ENCODE measurements around the gene SNX15. TPM values are rescaled to one million over a fixed set of nuclear protein-coding genes. Genes with fewer than 3 reads are reported as not detected.

Gene SNX15
- total RNA-seq, 1 experiment from 2014 or later = 18.5 TPM

- H3K4me3 ChIP-seq = peak within 1 kb of the TSS; percentile 63
- DNase-seq = peak; percentile 98
- H3K27me3 ChIP-seq = no peaks in the 10 kb centered on the region
- H3K9me3 ChIP-seq = no peaks in the 10 kb centered on the region
- peaks cover 32% of the 10 kb centered on the region for H3K36me3 ChIP-seq
Measured at GRCh38 chr11:65040847-65041622, 13.8 kb downstream of the SNX15 start, which contains the start of gene SAC3D1. TSS of gene SAC3D1 (plus strand) at chr11:65041210. CDS start at chr11:65041293, 83 bp downstream.

GRCh38 chr11:65042891-65043290, 15.7 kb downstream of the SNX15 start:
- no peak for DNase-seq
- Histone ChIP-seq H3K36me3 (peaks cover 34% of the 10 kb centered on the region), H3K4me3 (peak overlapping the region; percentile 63), H3K27me3 (no peaks in the 10 kb centered on the region), H3K9me3 (no peaks in the 10 kb centered on the region)

GRCh38 chr11:65043881-65044501, 16.8 kb downstream of the SNX15 start:
- Histone ChIP-seq H3K9me3 (no peaks in the 10 kb centered on the region), H3K27me3 (no peaks in the 10 kb centered on the region), H3K4me3 (no peak overlapping the region), H3K36me3 (peaks cover 32% of the 10 kb centered on the region)
- peak; percentile 80 for DNase-seq

- DNase-seq = no peak
- Histone ChIP-seq H3K27me3 (no peaks in the 10 kb centered on the region), H3K9me3 (no peaks in the 10 kb centered on the region), H3K4me3 (no peak overlapping the region), H3K36me3 (peaks cover 32% of the 10 kb centered on the region)
Measured at GRCh38 chr11:65045061-65045460, 17.8 kb downstream of the SNX15 start.

- no peaks in the 10 kb centered on the region for H3K27me3 ChIP-seq
- DNase-seq = no peak
- H3K9me3 ChIP-seq = no peaks in the 10 kb centered on the region
- H3K36me3 ChIP-seq = peaks cover 32% of the 10 kb centered on the region
- no peak overlapping the region for H3K4me3 ChIP-seq
Measured at GRCh38 chr11:65045728-65046127, 18.5 kb downstream of the SNX15 start.

GRCh38 chr11:65047581-65048422, 20.6 kb downstream of the SNX15 start:
- peaks cover 27% of the 10 kb centered on the region for H3K36me3 ChIP-seq
- no peak overlapping the region for H3K4me3 ChIP-seq
- no peaks in the 10 kb centered on the region for H3K27me3 ChIP-seq
- no peaks in the 10 kb centered on the region for H3K9me3 ChIP-seq
- no peak for DNase-seq

DNA sequence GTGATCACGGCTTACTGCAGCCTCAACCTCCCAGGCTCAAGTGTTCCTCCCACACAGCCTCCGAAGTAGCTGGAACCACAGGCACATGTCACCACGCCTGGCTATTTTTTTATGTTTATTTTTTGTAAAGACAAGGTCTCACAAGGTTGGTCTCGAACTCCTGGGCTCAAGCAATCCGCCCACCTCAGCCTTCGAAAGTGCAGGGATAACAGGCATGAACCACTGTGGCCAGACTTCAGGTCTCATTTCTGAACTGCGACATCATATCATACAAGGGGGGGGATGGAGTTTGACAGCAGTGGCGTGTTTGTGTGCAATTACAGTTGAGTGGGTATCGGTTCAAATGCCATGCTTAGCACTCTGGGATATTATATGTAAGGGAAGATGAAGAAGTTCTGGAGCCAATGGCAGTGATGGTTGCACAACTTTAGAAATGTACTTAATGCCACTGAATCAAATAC, 24.2 kb downstream of the SNX15 start:
- no peak for DNase-seq
- Histone ChIP-seq H3K9me3 (no peaks in the 10 kb centered on the region), H3K27me3 (no peaks in the 10 kb centered on the region), H3K36me3 (peaks cover under 1% of the 10 kb centered on the region; the same call in 1 of the 2 replicates), H3K4me3 (no peak overlapping the region)

DNA sequence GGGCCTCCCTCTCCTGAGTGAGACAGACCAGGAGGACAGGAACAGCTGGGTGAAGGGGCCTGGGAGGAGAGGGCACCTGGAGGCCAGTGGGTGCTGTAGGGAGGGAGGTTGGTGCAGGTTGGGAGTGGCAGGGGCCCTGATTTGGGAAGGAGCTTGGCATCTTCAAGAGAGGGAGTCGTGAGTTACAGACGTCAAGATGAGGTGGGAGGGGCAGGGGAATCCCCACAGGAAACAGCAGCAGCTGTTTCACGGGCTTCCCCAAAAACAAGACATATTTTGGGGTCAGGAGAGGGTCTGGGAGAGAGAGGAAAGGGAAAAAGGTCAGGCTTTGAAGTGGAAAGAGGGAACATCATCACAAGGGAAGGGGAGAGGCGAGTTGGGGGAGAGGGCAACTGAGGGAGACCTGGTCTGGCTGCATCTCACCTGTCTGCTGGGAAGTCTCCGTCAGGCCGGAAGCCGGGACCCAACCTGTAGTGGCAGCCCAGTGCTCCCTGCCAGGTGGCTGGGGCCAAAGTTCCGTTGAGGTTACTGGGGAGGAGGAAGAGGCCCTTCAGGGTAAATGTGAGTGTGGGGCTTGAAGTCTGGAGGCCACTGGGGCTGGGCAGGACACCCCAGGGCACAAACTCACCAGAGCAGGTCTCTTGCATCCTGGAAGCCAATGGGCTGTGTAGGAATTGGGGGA, 26.7 kb downstream of the SNX15 start:
- Histone ChIP-seq H3K9me3 (no peaks in the 10 kb centered on the region), H3K4me3 (no peak overlapping the region), H3K36me3 (no peaks in the 10 kb centered on the region), H3K27me3 (no peaks in the 10 kb centered on the region)
- no peak for DNase-seq

DNA sequence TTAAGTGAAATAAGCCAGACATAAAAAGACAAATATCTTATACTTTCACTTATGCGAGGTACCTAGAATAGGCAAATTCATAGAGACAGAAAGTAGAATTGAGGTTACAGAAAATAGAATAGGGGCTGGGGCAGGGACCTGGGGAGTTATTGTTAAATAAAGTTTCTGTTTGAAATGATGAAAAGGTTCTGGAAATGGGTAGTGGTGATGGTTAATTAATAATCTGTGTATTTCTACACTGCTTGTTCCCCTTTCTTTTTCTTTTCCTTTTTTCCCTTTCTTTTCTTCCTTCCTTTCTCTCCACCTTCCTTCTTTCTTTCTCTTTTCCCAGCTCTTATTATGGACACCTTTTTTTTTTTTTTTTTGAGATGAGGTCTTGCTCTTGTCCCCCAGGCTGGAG, 28.3 kb downstream of the SNX15 start:
- no peaks in the 10 kb centered on the region for H3K36me3 ChIP-seq
- no peaks in the 10 kb centered on the region for H3K27me3 ChIP-seq
- no peak overlapping the region for H3K4me3 ChIP-seq
- DNase-seq = no peak
- H3K9me3 ChIP-seq = no peaks in the 10 kb centered on the region

GRCh38 chr11:65056999-65057398, 29.8 kb downstream of the SNX15 start:
- H3K4me3 ChIP-seq = no peak overlapping the region
- H3K27me3 ChIP-seq = no peaks in the 10 kb centered on the region
- no peak for DNase-seq
- H3K9me3 ChIP-seq = no peaks in the 10 kb centered on the region
- H3K36me3 ChIP-seq = no peaks in the 10 kb centered on the region

GRCh38 chr11:65057526-65057925, 30.3 kb downstream of the SNX15 start:
- no peaks in the 10 kb centered on the region for H3K9me3 ChIP-seq
- no peaks in the 10 kb centered on the region for H3K27me3 ChIP-seq
- H3K4me3 ChIP-seq = no peak overlapping the region
- no peaks in the 10 kb centered on the region for H3K36me3 ChIP-seq
- DNase-seq = no peak

DNA sequence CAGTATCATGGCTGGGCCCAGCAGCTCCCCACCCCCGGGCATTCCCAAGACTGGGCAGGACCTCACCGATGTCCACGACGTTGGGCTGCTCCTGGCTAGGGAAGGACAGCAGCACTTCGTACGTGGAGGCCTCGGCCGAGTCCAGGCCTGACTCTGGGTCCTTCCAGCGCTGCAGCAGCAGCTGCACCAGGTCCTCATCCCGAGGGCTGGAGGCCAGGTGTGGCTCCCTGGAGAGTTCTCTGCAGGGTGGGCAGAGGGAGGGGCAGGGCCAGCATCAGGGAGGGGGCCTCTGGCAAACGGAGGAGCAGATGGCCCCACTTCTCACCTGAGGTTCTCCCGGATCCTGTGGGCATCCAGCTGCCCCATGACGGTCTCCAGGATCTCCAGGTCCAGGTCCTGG, 30.8 kb downstream of the SNX15 start:
- DNase-seq = no peak
- Histone ChIP-seq H3K9me3 (no peaks in the 10 kb centered on the region), H3K27me3 (no peaks in the 10 kb centered on the region), H3K36me3 (no peaks in the 10 kb centered on the region), H3K4me3 (no peak overlapping the region)

- no peaks in the 10 kb centered on the region for H3K27me3 ChIP-seq
- no peak within 1 kb of the TSS for H3K4me3 ChIP-seq
- no peaks in the 10 kb centered on the region for H3K9me3 ChIP-seq
- DNase-seq = no peak
- no peaks in the 10 kb centered on the region for H3K36me3 ChIP-seq
Measured at GRCh38 chr11:65058419-65059054, 31.3 kb downstream of the SNX15 start, which contains the start of gene NAALADL1. TSS of gene NAALADL1 (minus strand) at chr11:65058553. CDS start at chr11:65058521, 32 bp downstream.

- no peak overlapping the region for H3K4me3 ChIP-seq
- H3K9me3 ChIP-seq = no peaks in the 10 kb centered on the region
- no peak for DNase-seq
- H3K27me3 ChIP-seq = no peaks in the 10 kb centered on the region
- no peaks in the 10 kb centered on the region for H3K36me3 ChIP-seq
Measured at GRCh38 chr11:65059523-65059922, 32.3 kb downstream of the SNX15 start.

DNA sequence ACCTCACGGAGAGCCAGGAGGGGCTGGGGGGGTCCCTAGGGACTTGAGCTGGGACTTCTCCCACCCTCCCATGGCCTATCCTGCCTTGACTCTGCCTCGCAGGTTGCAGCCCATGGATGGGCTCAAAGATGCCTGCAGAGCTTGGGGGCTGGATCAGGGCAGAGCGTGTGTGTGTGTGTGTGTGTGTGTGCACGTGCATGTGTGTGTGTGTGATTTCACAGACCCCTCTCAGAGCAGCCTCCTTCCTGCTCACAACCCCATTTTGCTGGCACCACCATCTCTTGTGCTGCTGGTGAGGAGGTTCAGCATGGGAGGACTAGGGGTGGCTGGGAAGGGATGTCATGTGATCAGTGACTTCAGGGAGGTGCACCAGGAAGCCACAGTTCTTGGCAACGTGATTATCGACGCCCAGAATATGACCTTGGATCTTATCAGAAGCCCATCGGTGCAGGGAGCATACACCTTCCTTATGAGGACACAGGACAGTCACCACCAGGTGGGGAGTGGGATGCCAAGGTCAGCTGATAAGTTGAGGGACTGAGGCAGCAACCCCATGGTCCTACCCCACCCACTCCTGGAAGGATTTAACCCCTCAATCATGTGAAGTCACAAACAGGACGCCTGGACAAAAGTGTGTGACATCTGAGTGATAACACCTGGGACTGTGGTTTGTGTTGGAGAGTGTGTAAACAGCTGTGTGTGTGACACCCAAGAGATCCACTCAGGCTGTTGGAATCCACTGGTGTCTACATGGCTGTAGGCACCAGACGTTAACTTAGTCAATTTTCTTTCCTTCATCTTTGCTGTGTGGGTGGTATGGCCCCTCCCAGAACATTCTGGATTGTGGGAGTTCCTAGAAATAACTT, 33.0 kb downstream of the SNX15 start:
- Histone ChIP-seq H3K4me3 (no peak overlapping the region), H3K36me3 (no peaks in the 10 kb centered on the region), H3K9me3 (no peaks in the 10 kb centered on the region), H3K27me3 (no peaks in the 10 kb centered on the region)
- no peak for DNase-seq

Data from MG63 (cell line).